GM23338 (cell line): ENCODE measurements around the gene FAM83C. TPM values are rescaled to one million over a fixed set of nuclear protein-coding genes. Genes with fewer than 3 reads are reported as not detected.
A peak's percentile ranks its signal among the peaks of the same experiment; 100 is the strongest.
"Not testable (repeated sequence)": the region's sequence is repeated elsewhere in the genome, so short reads cannot be mapped to it uniquely, and the experiment has no call there.

Experiments used
- ATAC-seq: fragments of 200-7000 bp; cut with Tn5 transposase; 3 replicates; pipeline ENCODE4 v1.9.1; 2020
- DNase-seq: peaks from one replicate; pipeline ENCODE4 v3.0.0-alpha.2; 2015; ENCODE audit warnings: low spot score
- H2AFZ ChIP-seq: fragments of 200-600 bp; sonication (generic); 2 replicates; pipeline ENCODE4 v1.8.0; 2016; ENCODE audit warnings: antibody characterized with exemption, mild to moderate bottlenecking, moderate library complexity
- H3F3A ChIP-seq: fragments of 200-600 bp; sonication (generic); replicated peaks from 2 replicates; pipeline ENCODE4 v1.8.0; 2017; ENCODE audit warnings: antibody characterized with exemption, mixed run types, low read depth
- H3K27ac ChIP-seq: fragments of 200-600 bp; sonication (generic); 2 replicates; pipeline ENCODE4 v1.6.1; 2016; ENCODE audit warnings: low read depth
- H3K27me3 ChIP-seq: fragments of 200-600 bp; sonication (generic); 2 replicates; pipeline ENCODE4 v1.8.0; 2016; ENCODE audit warnings: mild to moderate bottlenecking, mixed run types, moderate library complexity; ENCODE audit not compliant: insufficient read depth
- H3K36me3 ChIP-seq: fragments of 200-600 bp; sonication (generic); 2 replicates; pipeline ENCODE4 v1.8.0; 2016; ENCODE audit warnings: mild to moderate bottlenecking; ENCODE audit not compliant: insufficient read depth
- H3K4me1 ChIP-seq: fragments of 200-600 bp; sonication (generic); 2 replicates; pipeline ENCODE4 v1.8.0; 2016; ENCODE audit warnings: mild to moderate bottlenecking, moderate library complexity; ENCODE audit not compliant: insufficient read depth
- H3K4me2 ChIP-seq: fragments of 200-600 bp; sonication (generic); 2 replicates; pipeline ENCODE4 v1.7.1; 2017; ENCODE audit warnings: mixed run types
- H3K4me3 ChIP-seq: fragments of 200-600 bp; sonication (generic); 2 replicates; pipeline ENCODE4 v1.6.1; 2016; ENCODE audit warnings: mixed run types
- H3K79me2 ChIP-seq: fragments of 200-600 bp; sonication (generic); replicated peaks from 2 replicates; pipeline ENCODE4 v1.8.0; 2017; ENCODE audit warnings: mild to moderate bottlenecking; ENCODE audit not compliant: insufficient read depth
- H3K9me2 ChIP-seq: fragments of 200-600 bp; sonication (generic); 2 replicates; pipeline ENCODE4 v1.8.0; 2017; ENCODE audit not compliant: insufficient read depth
- H4K20me1 ChIP-seq: fragments of 200-600 bp; sonication (generic); replicated peaks from 2 replicates; pipeline ENCODE4 v1.8.0; 2017; ENCODE audit warnings: mild to moderate bottlenecking; ENCODE audit not compliant: insufficient read depth
- H3K27ac Mint-ChIP-seq: 2 replicates; pipeline ENCODE4 v1.8.0; 2020; ENCODE audit warnings: inconsistent platforms, mild to moderate bottlenecking, moderate library complexity, mixed read lengths
- H3K27me3 Mint-ChIP-seq: 3 replicates; pipeline ENCODE4 v1.8.0; 2022; ENCODE audit warnings: low read depth, mild to moderate bottlenecking, moderate library complexity, mixed read lengths, inconsistent platforms; ENCODE audit not compliant: insufficient read depth, poor library complexity
- H3K36me3 Mint-ChIP-seq: 3 replicates; pipeline ENCODE4 v1.8.0; 2021; ENCODE audit warnings: low read depth, mild to moderate bottlenecking, inconsistent platforms, moderate library complexity, mixed read lengths
- H3K4me1 Mint-ChIP-seq: 3 replicates; pipeline ENCODE4 v1.8.0; 2020; ENCODE audit warnings: mild to moderate bottlenecking, inconsistent platforms, mixed read lengths
- H3K4me3 Mint-ChIP-seq: 3 replicates; pipeline ENCODE4 v1.8.0; 2021; ENCODE audit warnings: moderate library complexity, mild to moderate bottlenecking, inconsistent platforms, mixed read lengths
- H3K9me3 Mint-ChIP-seq: 3 replicates; pipeline ENCODE4 v1.8.0; 2020; ENCODE audit warnings: moderate library complexity, mild to moderate bottlenecking, inconsistent platforms, mixed read lengths
- CREB1 ChIP-seq: fragments of 250-450 bp; sonication (Bioruptor Pico); IDR thresholded peaks from 2 replicates; pipeline ENCODE4 v1.5.0; 2020; ENCODE audit warnings: low read depth, mild to moderate bottlenecking, moderate library complexity
- ETS1 ChIP-seq: IDR thresholded peaks from 2 replicates; pipeline ENCODE4 v1.6.1; 2016; ENCODE audit warnings: antibody characterized with exemption
- EZH2 ChIP-seq: fragments of 200-600 bp; sonication (generic); IDR thresholded peaks from one replicate; pipeline ENCODE4 v1.8.0; 2017; ENCODE audit warnings: antibody characterized with exemption, mild to moderate bottlenecking, low read depth; ENCODE audit not compliant: unreplicated experiment
- JUNB ChIP-seq: IDR thresholded peaks from one replicate; pipeline ENCODE4 v1.6.1; 2016; ENCODE audit warnings: antibody characterized with exemption; ENCODE audit not compliant: unreplicated experiment
- NANOG ChIP-seq: IDR thresholded peaks from 2 replicates; pipeline ENCODE4 v1.6.1; 2016; ENCODE audit warnings: antibody characterized with exemption, borderline replicate concordance
- REST ChIP-seq: IDR thresholded peaks from one replicate; pipeline ENCODE4 v1.6.1; 2018; ENCODE audit warnings: antibody characterized with exemption; ENCODE audit not compliant: unreplicated experiment
- STAT1 ChIP-seq: IDR thresholded peaks from one replicate; pipeline ENCODE4 v1.6.1; 2016; ENCODE audit warnings: antibody characterized with exemption; ENCODE audit not compliant: unreplicated experiment
- ZNF114 ChIP-seq: fragments of 250-450 bp; sonication (Bioruptor Pico); IDR thresholded peaks from 2 replicates; pipeline ENCODE4 v1.5.0; 2020; ENCODE audit warnings: mild to moderate bottlenecking, moderate library complexity
- ZNF331 ChIP-seq: fragments of 250-450 bp; sonication (Bioruptor Pico); IDR thresholded peaks from 2 replicates; pipeline ENCODE4 v1.5.0; 2020; ENCODE audit warnings: low read depth, mild to moderate bottlenecking, moderate library complexity
- polyA plus RNA-seq: library from polyadenylated mRNA; unstranded; fragments of >200 nt; fragmentation: Nextera tagmentation; extraction: Ambion mirVana; gene quantifications from 2 replicates; pipeline ENCODE4 v1.2.1, GENCODE V29; 2016
- total RNA-seq: library from RNA; depleted of rRNA; stranded (reverse); fragments of >200 nt; shearing (Covaris generic); gene quantifications from 2 replicates; pipeline ENCODE4 v1.2.3, GENCODE V29; 2014
- TF ChIP-seq, protein P1 (sequence below): fragments of 250-450 bp; sonication (Bioruptor Pico); IDR thresholded peaks from 2 replicates; pipeline ENCODE4 v1.5.0; 2020; ENCODE audit warnings: mild to moderate bottlenecking, moderate library complexity

FAM83C gene
- total and polyA plus RNA-seq, 2 experiments from 2014 or later: 0.10 TPM; not detected in 1

DNA sequence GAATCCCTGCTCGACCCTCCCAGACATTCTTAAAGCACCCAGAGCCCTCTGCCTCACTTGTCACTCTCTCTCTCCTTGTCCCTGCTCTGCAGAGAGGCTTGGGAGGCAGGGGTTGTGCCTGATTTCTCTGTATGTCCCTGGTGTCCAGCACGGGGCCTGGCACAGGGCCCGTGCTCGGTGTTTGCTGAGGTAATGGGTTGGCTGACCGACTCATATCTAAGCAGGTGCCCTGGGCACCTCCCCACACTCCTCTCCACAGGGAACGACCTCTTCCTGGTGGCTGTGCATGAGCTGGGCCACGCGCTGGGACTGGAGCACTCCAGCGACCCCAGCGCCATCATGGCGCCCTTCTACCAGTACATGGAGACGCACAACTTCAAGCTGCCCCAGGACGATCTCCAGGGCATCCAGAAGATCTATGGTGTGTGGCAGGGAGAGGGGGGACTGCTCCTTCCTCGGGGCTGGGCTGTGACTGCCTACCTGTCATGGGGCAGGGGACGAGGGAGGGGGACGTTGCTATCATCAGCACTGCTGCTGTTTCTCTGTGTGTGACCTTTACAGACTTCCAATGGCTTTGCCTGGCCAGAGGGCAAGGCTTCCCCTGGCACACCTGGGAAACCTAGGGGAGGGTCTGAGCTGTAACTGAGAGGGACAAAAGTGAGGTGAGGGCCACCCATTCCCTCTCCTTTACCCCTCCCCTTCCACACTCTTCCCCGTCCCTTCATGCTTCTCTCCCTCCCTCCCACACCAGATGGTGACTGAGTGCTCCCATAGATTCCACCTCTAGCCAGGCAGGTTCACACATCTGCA, 28.5 kb downstream of the FAM83C start (continued):
- no peak for TF ChIP-seq REST
- TF ChIP-seq JUNB: no peak
- TF ChIP-seq NANOG: no peak
- TF ChIP-seq ZNF331 (CRISPR knock-in tag): no peak
- TF ChIP-seq ETS1: no peak
- no peak for TF ChIP-seq ZNF114 (CRISPR knock-in tag)
- no peak for TF ChIP-seq STAT1
- TF ChIP-seq EZH2: no peak

- not testable (repeated sequence) for H3K36me3 ChIP-seq, H3K9me2 ChIP-seq, H2AFZ ChIP-seq, H3K27me3 ChIP-seq, H3K79me2 ChIP-seq, H4K20me1 ChIP-seq, H3K9me3 Mint-ChIP-seq, H3K36me3 Mint-ChIP-seq
- TF ChIP-seq, protein P1, sequence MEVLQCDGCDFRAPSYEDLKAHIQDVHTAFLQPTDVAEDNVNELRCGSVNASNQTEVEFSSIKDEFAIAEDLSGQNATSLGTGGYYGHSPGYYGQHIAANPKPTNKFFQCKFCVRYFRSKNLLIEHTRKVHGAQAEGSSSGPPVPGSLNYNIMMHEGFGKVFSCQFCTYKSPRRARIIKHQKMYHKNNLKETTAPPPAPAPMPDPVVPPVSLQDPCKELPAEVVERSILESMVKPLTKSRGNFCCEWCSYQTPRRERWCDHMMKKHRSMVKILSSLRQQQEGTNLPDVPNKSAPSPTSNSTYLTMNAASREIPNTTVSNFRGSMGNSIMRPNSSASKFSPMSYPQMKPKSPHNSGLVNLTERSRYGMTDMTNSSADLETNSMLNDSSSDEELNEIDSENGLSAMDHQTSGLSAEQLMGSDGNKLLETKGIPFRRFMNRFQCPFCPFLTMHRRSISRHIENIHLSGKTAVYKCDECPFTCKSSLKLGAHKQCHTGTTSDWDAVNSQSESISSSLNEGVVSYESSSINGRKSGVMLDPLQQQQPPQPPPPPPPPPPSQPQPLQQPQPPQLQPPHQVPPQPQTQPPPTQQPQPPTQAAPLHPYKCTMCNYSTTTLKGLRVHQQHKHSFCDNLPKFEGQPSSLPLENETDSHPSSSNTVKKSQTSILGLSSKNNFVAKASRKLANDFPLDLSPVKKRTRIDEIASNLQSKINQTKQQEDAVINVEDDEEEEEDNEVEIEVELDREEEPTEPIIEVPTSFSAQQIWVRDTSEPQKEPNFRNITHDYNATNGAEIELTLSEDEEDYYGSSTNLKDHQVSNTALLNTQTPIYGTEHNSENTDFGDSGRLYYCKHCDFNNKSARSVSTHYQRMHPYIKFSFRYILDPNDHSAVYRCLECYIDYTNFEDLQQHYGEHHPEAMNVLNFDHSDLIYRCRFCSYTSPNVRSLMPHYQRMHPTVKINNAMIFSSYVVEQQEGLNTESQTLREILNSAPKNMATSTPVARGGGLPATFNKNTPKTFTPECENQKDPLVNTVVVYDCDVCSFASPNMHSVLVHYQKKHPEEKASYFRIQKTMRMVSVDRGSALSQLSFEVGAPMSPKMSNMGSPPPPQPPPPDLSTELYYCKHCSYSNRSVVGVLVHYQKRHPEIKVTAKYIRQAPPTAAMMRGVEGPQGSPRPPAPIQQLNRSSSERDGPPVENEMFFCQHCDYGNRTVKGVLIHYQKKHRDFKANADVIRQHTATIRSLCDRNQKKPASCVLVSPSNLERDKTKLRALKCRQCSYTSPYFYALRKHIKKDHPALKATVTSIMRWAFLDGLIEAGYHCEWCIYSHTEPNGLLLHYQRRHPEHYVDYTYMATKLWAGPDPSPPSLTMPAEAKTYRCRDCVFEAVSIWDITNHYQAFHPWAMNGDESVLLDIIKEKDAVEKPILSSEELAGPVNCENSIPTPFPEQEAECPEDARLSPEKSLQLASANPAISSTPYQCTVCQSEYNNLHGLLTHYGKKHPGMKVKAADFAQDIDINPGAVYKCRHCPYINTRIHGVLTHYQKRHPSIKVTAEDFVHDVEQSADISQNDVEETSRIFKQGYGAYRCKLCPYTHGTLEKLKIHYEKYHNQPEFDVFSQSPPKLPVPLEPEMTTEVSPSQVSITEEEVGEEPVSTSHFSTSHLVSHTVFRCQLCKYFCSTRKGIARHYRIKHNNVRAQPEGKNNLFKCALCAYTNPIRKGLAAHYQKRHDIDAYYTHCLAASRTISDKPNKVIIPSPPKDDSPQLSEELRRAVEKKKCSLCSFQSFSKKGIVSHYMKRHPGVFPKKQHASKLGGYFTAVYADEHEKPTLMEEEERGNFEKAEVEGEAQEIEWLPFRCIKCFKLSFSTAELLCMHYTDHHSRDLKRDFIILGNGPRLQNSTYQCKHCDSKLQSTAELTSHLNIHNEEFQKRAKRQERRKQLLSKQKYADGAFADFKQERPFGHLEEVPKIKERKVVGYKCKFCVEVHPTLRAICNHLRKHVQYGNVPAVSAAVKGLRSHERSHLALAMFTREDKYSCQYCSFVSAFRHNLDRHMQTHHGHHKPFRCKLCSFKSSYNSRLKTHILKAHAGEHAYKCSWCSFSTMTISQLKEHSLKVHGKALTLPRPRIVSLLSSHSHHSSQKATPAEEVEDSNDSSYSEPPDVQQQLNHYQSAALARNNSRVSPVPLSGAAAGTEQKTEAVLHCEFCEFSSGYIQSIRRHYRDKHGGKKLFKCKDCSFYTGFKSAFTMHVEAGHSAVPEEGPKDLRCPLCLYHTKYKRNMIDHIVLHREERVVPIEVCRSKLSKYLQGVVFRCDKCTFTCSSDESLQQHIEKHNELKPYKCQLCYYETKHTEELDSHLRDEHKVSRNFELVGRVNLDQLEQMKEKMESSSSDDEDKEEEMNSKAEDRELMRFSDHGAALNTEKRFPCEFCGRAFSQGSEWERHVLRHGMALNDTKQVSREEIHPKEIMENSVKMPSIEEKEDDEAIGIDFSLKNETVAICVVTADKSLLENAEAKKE (CRISPR knock-in tag): peak; percentile 76; the same call in 1 of the 2 replicates
- TF ChIP-seq CREB1 (CRISPR knock-in tag): peak; percentile 56
- H3K27ac ChIP-seq: peak overlapping the region; percentile 99
- H3K4me2 ChIP-seq: peak overlapping the region; percentile 54
- H3K27ac Mint-ChIP-seq: peak overlapping the region; percentile 98
- H3K27me3 Mint-ChIP-seq: peaks cover 12% of the 10 kb centered on the region
- H3K4me3 ChIP-seq: peak overlapping the region; percentile 23; the same call in 1 of the 2 replicates
- ATAC-seq: peak; percentile 85
- H3K4me3 Mint-ChIP-seq: peak overlapping the region; percentile 50
- H3F3A ChIP-seq: peaks cover 23% of the 10 kb centered on the region
- peak; percentile 96 for DNase-seq
- H3K4me1 Mint-ChIP-seq: peaks cover 51% of the 10 kb centered on the region
- peaks cover 50% of the 10 kb centered on the region for H3K4me1 ChIP-seq
These were observed 29.3 kb downstream of the FAM83C start for GRCh38 chr20:35262731-35263531.
